Activated naive CD4-positive, alpha-beta T cell treated with anti-CD3 and anti-CD28 coated beads, Interleukin-2, amount 50 U/mL, for 24 hours (primary cell): Measurements from ENCODE around the gene COQ8A.

Experiments used
- H3K27ac Mint-ChIP-seq: one replicate; pipeline ENCODE4 v1.8.0; 2021; ENCODE audit warnings: mild to moderate bottlenecking, mixed read lengths
- H3K27me3 Mint-ChIP-seq: one replicate; pipeline ENCODE4 v1.8.0; 2021; ENCODE audit warnings: mixed read lengths
- H3K36me3 Mint-ChIP-seq: one replicate; pipeline ENCODE4 v1.8.0; 2021; ENCODE audit warnings: mixed read lengths
- H3K4me1 Mint-ChIP-seq: one replicate; pipeline ENCODE4 v1.8.0; 2021; ENCODE audit warnings: mixed read lengths
- H3K4me3 Mint-ChIP-seq: one replicate; pipeline ENCODE4 v1.8.0; 2021; ENCODE audit warnings: mild to moderate bottlenecking, mixed read lengths
- H3K9me3 Mint-ChIP-seq: one replicate; pipeline ENCODE4 v1.8.0; 2021; ENCODE audit warnings: mixed read lengths

COQ8A gene

GRCh38 chr1:227035316-227035715 is 95.2 kb downstream of the COQ8A start:
- H3K9me3 Mint-ChIP-seq = no peaks in the 10 kb centered on the region
- H3K36me3 Mint-ChIP-seq = no peaks in the 10 kb centered on the region
- no peaks in the 10 kb centered on the region for H3K27me3 Mint-ChIP-seq
- H3K4me3 Mint-ChIP-seq = no peak overlapping the region
- no peak overlapping the region for H3K27ac Mint-ChIP-seq
- peaks cover 7% of the 10 kb centered on the region for H3K4me1 Mint-ChIP-seq

GRCh38 chr1:227037121-227037520 is 97.0 kb downstream of the COQ8A start:
- Mint-ChIP-seq H3K9me3 (no peaks in the 10 kb centered on the region), H3K27me3 (peaks cover 4% of the 10 kb centered on the region), H3K4me3 (no peak overlapping the region), H3K4me1 (peaks cover 7% of the 10 kb centered on the region), H3K27ac (no peak overlapping the region), H3K36me3 (no peaks in the 10 kb centered on the region)
